Activated naive CD4-positive, alpha-beta T cell treated with Interleukin-2 at 50 U/mL for 16 hours (primary cell): Measurements from ENCODE around the gene RAB40C.
A peak's percentile ranks its signal among the peaks of the same experiment; 100 is the strongest.

Experiments
- DNase-seq: peaks from one replicate; pipeline ENCODE4 v3.0.0-alpha.2; 2020

Gene RAB40C

GRCh38 chr16:633336-634050 lies 43.6 kb downstream of the RAB40C start:
- DNase-seq = no peak

GRCh38 chr16:634051-634670 lies 44.3 kb downstream of the RAB40C start:
- no peak for DNase-seq

GRCh38 chr16:634996-635395 lies 45.1 kb downstream of the RAB40C start:
- no peak for DNase-seq

- peak; percentile 8 for DNase-seq
Observed at GRCh38 chr16:635573-636205, 45.8 kb downstream of the RAB40C start.

GRCh38 chr16:636206-637080 lies 46.6 kb downstream of the RAB40C start, which contains the start of gene METTL26:
Gene METTL26 (minus strand): TSS chr16:636305. CDS start chr16:636290, 15 bp downstream.
- peak; percentile 93 for DNase-seq

DNA sequence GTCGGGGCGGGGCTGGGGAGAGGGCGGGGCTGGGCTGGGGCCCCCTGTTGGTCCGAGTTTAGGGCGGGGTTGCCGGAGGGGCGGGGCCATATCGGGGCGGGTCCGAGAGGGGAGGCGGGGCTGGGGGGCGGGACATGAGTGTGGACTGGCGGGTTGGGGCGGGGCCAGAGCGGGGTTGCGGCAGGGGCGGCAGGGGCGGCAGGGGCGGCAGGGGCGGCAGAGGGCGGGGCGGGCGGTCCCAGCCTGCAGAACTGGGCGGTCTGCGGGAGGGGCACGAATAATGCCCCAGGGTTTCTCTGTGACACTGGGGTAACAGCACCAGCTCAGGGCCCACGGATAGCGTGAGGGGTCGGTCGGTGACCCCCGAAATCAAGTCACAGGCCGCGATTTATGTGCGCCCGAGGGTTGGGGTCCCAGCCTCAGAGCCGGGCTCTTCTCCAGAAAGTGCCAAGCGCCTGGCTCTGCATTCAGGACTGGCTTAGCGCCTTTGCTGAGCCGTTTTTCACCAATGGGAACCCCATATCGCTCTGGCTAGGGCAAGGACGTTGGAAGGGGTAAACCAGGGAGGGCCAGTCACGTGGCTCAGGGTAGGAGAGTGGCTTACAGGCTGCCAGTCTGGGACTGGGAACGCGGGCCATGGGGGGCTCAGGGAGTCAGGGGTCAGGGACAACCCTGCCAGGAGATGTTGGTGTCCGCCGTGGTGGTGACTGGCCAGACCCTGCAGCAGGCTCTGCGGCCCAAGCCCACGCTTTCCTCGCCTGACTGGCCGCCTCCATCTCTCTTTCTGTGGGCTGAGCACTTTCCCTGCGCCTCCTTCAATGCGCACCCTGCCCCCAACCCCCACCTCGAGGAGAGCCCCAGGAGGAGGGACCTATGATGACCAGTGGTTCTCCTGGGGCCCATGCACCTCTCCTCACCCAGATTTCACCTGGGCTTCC lies 47.5 kb downstream of the RAB40C start:
- peak; percentile 81 for DNase-seq

- no peak for DNase-seq
Observed at GRCh38 chr16:638034-638543, 48.2 kb downstream of the RAB40C start.

DNA sequence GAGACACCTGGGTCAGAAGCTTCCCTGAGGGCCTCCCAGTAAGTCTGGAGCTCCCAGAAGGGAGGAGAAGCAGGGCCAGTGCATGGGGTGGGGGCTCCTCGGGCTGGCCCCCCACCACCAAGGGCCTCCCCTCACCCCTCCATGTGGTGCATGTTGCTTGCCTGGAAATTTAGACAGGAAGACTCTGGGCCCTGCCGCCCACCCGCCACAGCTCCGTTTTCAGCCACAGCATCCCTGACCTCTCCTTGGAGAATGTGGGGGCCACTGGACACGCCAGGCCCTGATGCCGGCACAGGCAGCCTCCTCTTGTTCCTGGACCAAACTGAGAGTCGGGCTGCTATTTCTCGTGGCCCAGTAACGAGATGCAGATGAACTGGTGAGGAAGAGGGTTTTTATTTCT lies 49.0 kb downstream of the RAB40C start:
- DNase-seq = no peak

GRCh38 chr16:640614-641013 lies 50.7 kb downstream of the RAB40C start:
- DNase-seq = no peak

- DNase-seq = peak; percentile 77
Observed at GRCh38 chr16:641326-642188, 51.7 kb downstream of the RAB40C start, which contains the start of gene MCRIP2. Gene MCRIP2 (plus strand): TSS chr16:641828. CDS start chr16:641992, 164 bp downstream.

DNA sequence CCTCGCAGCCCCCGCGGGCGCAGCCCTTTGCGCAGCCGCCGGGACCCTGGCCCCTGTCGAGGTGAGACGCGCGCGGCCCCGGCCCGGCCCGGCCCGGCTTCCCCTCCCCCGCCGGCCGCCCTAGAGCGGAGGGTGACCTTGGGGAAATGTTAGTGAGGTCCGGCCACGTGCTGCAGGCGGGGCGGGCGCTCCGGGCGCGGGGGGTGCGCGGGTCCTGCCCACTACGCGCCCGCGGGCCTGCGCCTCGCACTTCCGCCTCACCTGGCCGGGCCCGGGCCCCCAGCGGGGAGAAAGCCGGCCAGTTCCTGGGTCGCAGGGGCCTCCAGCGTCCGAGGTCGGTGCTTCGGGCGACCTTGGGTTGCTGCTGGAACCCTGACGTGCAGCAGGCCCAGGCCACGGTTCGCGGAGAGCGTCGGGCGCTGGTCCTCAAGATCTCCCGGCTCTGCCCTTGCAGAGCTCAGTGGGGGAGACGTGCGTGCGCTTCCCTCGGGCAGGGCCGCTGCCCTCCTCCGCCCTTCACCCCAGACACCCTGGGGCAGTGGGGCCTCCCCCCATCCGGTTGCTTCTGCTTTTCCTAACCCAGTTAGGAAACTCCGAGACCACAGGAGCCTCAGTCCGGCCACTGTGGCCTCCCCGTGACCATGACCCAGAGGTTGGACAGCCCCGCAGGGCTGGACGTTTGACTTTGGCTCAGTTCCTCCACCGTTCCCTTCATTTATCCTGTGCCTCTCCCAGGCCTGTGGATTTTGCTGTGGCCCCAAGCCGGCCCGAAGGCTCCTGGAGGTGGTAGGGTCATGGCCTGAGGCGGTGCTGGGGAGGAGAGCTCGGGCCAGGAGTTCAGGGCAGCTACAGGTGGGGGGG lies 52.6 kb downstream of the RAB40C start:
- peak; percentile 39 for DNase-seq

- DNase-seq = no peak
Observed at GRCh38 chr16:643050-643368, 53.1 kb downstream of the RAB40C start.

GRCh38 chr16:644556-644955 lies 54.7 kb downstream of the RAB40C start:
- DNase-seq = no peak

- no peak for DNase-seq
Observed at GRCh38 chr16:645852-646678, 56.2 kb downstream of the RAB40C start.

DNA sequence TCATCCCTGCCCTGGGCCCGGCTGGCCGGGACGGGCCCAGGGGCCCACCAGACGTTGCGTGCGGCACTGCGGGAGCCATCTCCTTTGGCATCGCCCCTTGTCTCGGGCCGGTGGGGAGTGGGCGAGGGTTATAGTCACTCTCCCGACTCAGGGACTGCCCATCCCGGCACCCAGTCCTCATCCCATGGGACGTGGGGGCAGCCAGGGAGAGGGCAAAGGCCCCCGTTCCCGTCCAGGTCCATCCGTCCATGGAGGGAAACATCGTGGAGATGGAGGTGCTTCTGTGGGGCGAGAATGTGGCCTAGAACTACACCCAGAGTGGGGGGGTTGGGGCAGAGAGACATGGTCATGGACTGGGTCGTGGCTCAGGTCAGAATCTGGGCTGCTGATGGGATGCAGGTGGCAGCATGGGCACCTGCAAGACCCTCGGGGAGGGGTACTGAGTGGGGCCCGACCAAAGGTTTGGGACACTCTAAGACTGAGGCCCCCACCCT lies 56.9 kb downstream of the RAB40C start:
- no peak for DNase-seq

- DNase-seq = no peak
Observed at GRCh38 chr16:647173-647902, 57.5 kb downstream of the RAB40C start.

GRCh38 chr16:648071-648780 lies 58.4 kb downstream of the RAB40C start:
- peak; percentile 54 for DNase-seq
